GM12891 (cell line): ENCODE results near the gene ZGRF1.

ENCODE experiments used
- DNase-seq: peaks from one replicate; pipeline ENCODE4 v3.0.0; 2011; ENCODE audit warnings: low spot score; ENCODE audit not compliant: insufficient read length
- FAIRE-seq: peaks from 2 replicates; lab custom pipeline; 2011; peaks lifted over from hg19 to GRCh38; lab: Jason Lieb, UNC
- PAX5 ChIP-seq: IDR thresholded peaks from 2 replicates; pipeline ENCODE4 v1.6.1; 2011; ENCODE audit warnings: low read length, moderate library complexity, mild to moderate bottlenecking; ENCODE audit not compliant: insufficient read depth, severe bottlenecking
- POLR2A ChIP-seq: IDR thresholded peaks from 2 replicates; pipeline ENCODE4 v1.6.1; 2011; ENCODE audit warnings: low read depth, low read length, control low read depth
- POLR2AphosphoS5 ChIP-seq: IDR thresholded peaks from 2 replicates; pipeline ENCODE4 v1.6.1; 2011; ENCODE audit warnings: low read depth, low read length, control low read depth
- POU2F2 ChIP-seq: IDR thresholded peaks from 2 replicates; pipeline ENCODE4 v1.6.1; 2011; ENCODE audit warnings: low read depth, mild to moderate bottlenecking, control low read depth, low read length, moderate library complexity
- SPI1 ChIP-seq: IDR thresholded peaks from 2 replicates; pipeline ENCODE4 v1.6.1; 2011; ENCODE audit warnings: low read depth, low read length, control low read depth
- TAF1 ChIP-seq: IDR thresholded peaks from 2 replicates; pipeline ENCODE4 v1.6.1; 2011; ENCODE audit warnings: low read depth, low read length, control low read depth

The ZGRF1 gene

GRCh38 chr4:112591593-112591992, 45.1 kb downstream of the ZGRF1 start:
- FAIRE-seq (no peak), DNase-seq (no peak)
- TF ChIP-seq POLR2A (no peak), POU2F2 (no peak), POLR2AphosphoS5 (no peak), SPI1 (no peak), TAF1 (no peak), PAX5 (no peak)

GRCh38 chr4:112589206-112589605, 47.5 kb downstream of the ZGRF1 start:
- DNase-seq (no peak), FAIRE-seq (no peak)
- TF ChIP-seq POU2F2 (no peak), SPI1 (no peak), POLR2AphosphoS5 (no peak), PAX5 (no peak), POLR2A (no peak), TAF1 (no peak)

DNA sequence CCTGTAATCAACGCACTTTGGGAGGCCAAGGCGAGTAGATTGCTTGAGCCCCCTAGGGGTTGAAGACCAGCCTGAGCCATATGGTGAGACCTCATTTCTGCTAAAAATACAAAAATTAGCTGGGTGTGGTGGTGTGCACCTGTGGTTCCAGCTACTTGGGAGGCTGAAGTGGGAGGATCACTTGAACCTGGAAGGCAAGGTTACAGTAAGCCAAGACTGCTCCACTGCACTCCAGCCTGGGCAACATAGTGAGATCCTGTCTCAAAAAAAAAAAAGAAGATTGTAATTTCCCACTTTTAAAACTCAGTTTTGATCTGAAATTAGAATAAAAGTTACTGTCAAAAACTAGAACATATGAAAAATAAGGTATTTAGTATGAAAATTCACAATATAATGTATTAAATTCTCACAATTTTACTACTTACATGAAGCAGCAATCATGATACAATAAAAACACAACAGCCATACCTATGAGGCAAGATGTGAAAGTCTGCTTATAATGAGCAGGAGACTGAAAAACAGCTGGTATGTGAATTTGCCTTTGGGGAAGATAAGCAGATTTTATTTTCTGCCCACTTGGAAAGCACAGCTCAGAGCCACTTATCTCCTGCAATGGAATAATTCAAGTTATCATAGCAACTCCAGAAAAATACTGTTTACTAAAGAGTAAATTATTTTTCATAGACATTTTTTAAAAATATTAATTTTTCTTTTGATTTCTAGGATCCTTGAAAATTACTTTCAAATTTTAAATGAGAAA, 50.6 kb downstream of the ZGRF1 start:
- no peak for DNase-seq
- no peak for FAIRE-seq
- TF ChIP-seq POU2F2 = no peak
- TF ChIP-seq SPI1 = no peak
- TF ChIP-seq POLR2A = no peak
- no peak for TF ChIP-seq PAX5
- no peak for TF ChIP-seq POLR2AphosphoS5
- TF ChIP-seq TAF1 = no peak

DNA sequence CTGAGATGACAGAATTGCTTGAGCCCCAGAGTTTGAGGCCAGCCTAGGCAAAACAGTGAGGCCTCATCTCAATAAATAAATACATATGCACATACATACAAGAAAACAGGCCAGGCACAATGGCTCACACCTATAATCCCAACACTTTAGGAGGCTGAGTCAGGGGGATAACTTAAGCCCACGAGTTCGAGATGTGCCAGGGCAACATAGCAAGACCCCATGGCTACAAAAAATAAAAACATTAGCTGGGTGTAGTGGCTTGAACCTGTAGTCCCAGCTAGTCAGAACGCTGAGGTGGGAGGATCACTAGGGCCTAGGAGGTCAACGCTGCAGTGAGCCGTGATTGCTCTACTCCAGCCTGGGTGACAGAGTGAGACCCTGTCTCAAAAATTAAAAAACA, 69.2 kb downstream of the ZGRF1 start:
- DNase-seq (no peak), FAIRE-seq (no peak)
- no peak for TF ChIP-seq POU2F2
- TF ChIP-seq TAF1 = no peak
- no peak for TF ChIP-seq PAX5
- TF ChIP-seq SPI1 = no peak
- TF ChIP-seq POLR2AphosphoS5 = no peak
- TF ChIP-seq POLR2A = no peak

DNA sequence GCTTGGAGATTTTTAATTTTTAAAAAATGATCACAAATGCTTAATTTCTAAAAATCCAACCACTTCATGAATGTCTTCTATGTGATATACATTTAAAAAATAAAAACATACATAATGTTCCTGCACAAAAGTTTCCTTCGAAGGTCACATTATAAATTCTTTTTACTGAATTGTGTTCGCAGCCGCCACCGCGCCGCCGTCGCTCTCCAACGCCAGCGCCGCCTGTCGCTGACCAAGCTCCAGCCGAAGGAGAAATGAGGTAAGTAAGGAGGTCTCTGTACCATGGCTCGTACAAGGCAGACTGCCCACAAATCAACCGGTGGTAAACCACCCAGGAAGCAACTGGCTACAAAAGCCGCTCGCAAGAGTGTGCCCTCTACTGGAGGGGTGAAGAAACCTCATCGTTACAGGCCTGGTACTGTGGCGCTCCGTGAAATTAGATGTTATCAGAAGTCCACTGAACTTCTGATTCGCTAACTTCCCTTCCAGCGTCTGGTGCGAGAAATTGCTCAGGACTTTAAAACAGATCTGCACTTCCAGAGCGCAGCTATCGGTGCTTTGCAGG, 71.9 kb downstream of the ZGRF1 start:
- TF ChIP-seq PAX5 (no peak), TAF1 (no peak), POLR2A (no peak), POLR2AphosphoS5 (no peak), SPI1 (no peak), POU2F2 (no peak)

DNA sequence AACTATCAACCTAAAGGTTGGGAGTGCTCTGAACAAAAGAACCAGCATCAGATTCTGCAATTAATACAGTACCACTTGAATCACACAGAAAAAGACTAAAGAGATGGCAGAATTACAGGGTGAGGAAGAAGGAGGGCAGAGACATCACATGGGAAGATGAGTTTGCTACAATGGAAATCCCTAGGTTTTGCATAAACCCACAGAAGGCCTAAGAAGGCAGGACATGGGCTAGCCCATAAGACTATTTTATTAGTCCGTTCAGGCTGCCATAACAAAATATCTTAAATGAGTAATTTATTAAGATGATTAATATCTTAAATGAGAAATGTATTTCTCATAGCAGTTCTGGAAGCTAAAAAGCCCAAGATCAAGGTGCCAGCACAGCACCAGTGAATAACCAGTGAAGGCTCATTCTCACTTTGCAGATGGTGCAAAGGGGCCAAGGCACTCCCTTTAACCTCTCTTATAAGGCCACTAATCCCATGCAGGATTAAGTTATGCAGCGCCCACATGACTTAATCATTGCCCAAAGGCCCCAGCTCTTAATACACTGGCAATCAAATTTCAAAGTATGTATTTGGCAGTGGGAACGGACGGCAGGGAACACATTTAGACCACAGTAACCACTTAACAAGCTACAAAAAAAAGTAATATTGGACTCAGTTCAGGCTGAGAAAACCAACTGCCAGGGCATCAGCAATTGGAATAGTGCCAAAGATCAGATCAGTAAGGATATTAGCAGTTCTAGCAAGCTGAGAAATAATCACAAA, 73.1 kb downstream of the ZGRF1 start:
- TF ChIP-seq POU2F2 (no peak), PAX5 (no peak), TAF1 (no peak), POLR2AphosphoS5 (no peak), POLR2A (no peak), SPI1 (no peak)
- no peak for DNase-seq
- peak; percentile 13 for FAIRE-seq

More for the DNA sequence above, 71.9 kb downstream of the ZGRF1 start:
- FAIRE-seq (no peak), DNase-seq (no peak)

- TF ChIP-seq POLR2A (no peak), SPI1 (no peak), POU2F2 (no peak), PAX5 (no peak), TAF1 (no peak), POLR2AphosphoS5 (no peak)
- FAIRE-seq (no peak), DNase-seq (no peak)
Measured at GRCh38 chr4:112562254-112562879, 74.3 kb downstream of the ZGRF1 start.

DNA sequence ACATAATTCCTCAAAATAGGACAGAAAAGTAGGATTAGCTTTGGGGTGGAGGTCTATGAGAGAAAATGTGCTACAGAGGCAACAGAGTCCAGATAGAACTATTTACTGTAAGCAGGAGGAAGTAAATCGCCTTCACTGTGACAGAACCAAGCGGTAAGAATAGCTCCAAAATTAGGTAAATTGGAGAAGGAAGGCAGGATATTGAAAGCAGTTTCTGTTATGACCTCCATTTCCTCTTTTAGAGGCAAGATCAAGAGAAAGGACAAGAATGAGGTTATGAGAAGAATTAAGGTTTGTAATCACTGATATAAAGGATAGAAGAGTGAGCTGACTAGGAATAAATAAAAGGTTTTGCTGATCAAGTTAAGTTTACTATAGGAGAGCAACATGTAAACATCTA, 76.6 kb downstream of the ZGRF1 start:
- FAIRE-seq (peak; percentile 33), DNase-seq (no peak)
- no peak for TF ChIP-seq PAX5
- TF ChIP-seq POU2F2 = no peak
- peak; percentile 80 for TF ChIP-seq SPI1
- no peak for TF ChIP-seq POLR2AphosphoS5

- no peak for TF ChIP-seq PAX5
- no peak for TF ChIP-seq POU2F2
- TF ChIP-seq SPI1 = no peak
- TF ChIP-seq POLR2A = no peak
- no peak for TF ChIP-seq POLR2AphosphoS5
- TF ChIP-seq TAF1 = no peak
- no peak for FAIRE-seq
Measured at GRCh38 chr4:112559053-112559452, 77.7 kb downstream of the ZGRF1 start.

More at GRCh38 chr4:112559053-112559452, 77.7 kb downstream of the ZGRF1 start:
- DNase-seq = no peak
